GM19328 (cell line): ENCODE results near the gene CDK19.

Experiments used
- ATAC-seq: cut with Tn5 transposase; IDR thresholded peaks from one replicate; pipeline ENCODE4 v1.9.1; 2021; ENCODE audit warnings: mild to moderate bottlenecking, moderate library complexity; ENCODE audit not compliant: unreplicated experiment

Gene CDK19

DNA sequence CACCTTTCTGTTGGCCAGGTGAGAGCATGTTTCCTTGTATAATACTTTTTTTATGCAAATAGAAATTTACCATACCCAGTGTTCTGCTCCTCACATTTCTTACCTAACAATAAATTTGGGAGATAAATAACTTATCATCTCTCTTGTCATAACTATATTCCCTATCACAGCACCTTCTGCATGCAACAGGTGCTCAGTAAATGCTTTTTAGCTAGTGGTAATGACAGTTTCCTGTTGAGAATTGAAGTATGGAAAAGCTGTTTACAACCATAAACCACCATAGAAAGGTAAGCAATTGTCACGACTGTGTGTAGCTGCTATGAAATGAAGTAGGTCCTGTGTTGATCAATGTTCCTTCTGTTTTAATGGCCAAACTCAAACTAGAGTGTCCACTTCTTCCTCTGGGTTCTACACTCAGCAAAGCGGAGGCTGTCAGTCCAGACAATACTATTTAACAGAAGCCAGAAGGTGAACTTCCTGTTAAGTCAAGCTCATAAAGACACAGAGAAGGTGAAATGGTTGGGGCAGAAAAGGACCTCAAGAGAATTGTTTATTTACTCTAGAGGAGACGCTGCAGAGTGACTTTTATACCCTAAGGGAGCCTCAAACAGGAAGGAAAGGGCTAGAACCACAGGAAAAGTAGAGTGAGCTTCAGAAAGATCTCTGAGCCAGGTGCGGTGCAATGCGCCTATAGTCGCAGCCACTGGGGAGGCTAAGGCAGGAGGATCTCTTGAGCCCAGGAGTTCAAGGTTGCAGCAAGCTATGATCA lies 254.8 kb downstream of the CDK19 start:
- no peak for ATAC-seq
